ENCODE results near the gene LZIC. TPM values are rescaled to one million over a fixed set of nuclear protein-coding genes. Genes with fewer than 3 reads are reported as not detected.

Gene LZIC
- total and polyA plus RNA-seq, 2 of the 13 experiments (the other 11 are each of a cell fraction or from before 2014, with no cell fraction given) = 25.2 to 71.8 TPM

GRCh38 chr1:9910423-9911178 lies 32.6 kb downstream of the LZIC start (continued):
- TF ChIP-seq PBX2 (CRISPR knock-in tag; IDR thresholded peaks at IDR 0.05) (no peak), MLXIP (CRISPR knock-in tag; IDR thresholded peaks at IDR 0.05; ENCODE audit: borderline replicate concordance) (0 out of 2 replicates have a peak, but pooled peaks have one; percentile 38), ZNF17 (CRISPR knock-in tag; IDR thresholded peaks at IDR 0.05) (no peak), ZNF740 (CRISPR knock-in tag; IDR thresholded peaks at IDR 0.05) (no peak), TAF1 (CRISPR knock-in tag; IDR thresholded peaks at IDR 0.05) (peak; percentile 85), ZNF496 (CRISPR knock-in tag; IDR thresholded peaks at IDR 0.05; ENCODE audit: insufficient replicate concordance) (no peak), IKZF4 (CRISPR knock-in tag; IDR thresholded peaks at IDR 0.05; ENCODE audit: borderline replicate concordance, low read depth, not compliant biosample characterization) (peak; percentile 16), KAT2B (IDR thresholded peaks at IDR 0.05; ENCODE audit: borderline replicate concordance, low read depth, low read length) (no peak), KLF6 (CRISPR knock-in tag; IDR thresholded peaks at IDR 0.05) (no peak), MBD4 (IDR thresholded peaks at IDR 0.05; ENCODE audit: borderline replicate concordance, low read length) (no peak), ZNF263 (CRISPR knock-in tag; IDR thresholded peaks at IDR 0.05) (peak; percentile 68), RCOR2 (CRISPR knock-in tag; IDR thresholded peaks at IDR 0.05) (no peak), BORCS8-MEF2B (CRISPR knock-in tag; IDR thresholded peaks at IDR 0.05) (no peak), ZNF20 (CRISPR knock-in tag; IDR thresholded peaks at IDR 0.05) (no peak), ZNF510 (CRISPR knock-in tag; IDR thresholded peaks at IDR 0.05; ENCODE audit: low read depth) (no peak), CBX2 (IDR thresholded peaks at IDR 0.05; ENCODE audit: low read depth, low read length) (no peak), CBX2 (CRISPR knock-in tag; IDR thresholded peaks at IDR 0.05; ENCODE audit: low read depth) (no peak), ZNF772 (CRISPR knock-in tag; IDR thresholded peaks at IDR 0.05) (no peak; the same call in 1 of the 2 replicates), ZNF253 (CRISPR knock-in tag; IDR thresholded peaks at IDR 0.05; ENCODE audit: borderline replicate concordance) (no peak), MAZ (IDR thresholded peaks at IDR 0.05; ENCODE audit: borderline replicate concordance, low read depth, low read length) (peak; percentile 80), MAZ (CRISPR knock-in tag; IDR thresholded peaks at IDR 0.05; ENCODE audit: low read depth) (peak; percentile 44; the same call in 1 of the 2 replicates), RFX1 (IDR thresholded peaks at IDR 0.05) (no peak), SETDB1 (CRISPR knock-in tag; IDR thresholded peaks at IDR 0.05; ENCODE audit: borderline replicate concordance) (no peak), MIER2 (CRISPR knock-in tag; IDR thresholded peaks at IDR 0.05) (no peak), MYPOP (CRISPR knock-in tag; IDR thresholded peaks at IDR 0.05) (peak; percentile 80; the same call in 1 of the 2 replicates)
